HepG2 (cell line): ENCODE measurements around the gene APLP1. TPM values are rescaled to one million over a fixed set of nuclear protein-coding genes. Genes with fewer than 3 reads are reported as not detected.
A peak's percentile ranks its signal among the peaks of the same experiment; 100 is the strongest.

Experiments
- AKAP8 ChIP-seq: sonication (generic); formaldehyde crosslinking; IDR thresholded peaks from 2 replicates; pipeline ENCODE4 v1.5.1; 2020; ENCODE audit warnings: mild to moderate bottlenecking, missing genetic modification reagents
- CAMTA2 ChIP-seq: sonication (generic); formaldehyde crosslinking; IDR thresholded peaks from 2 replicates; pipeline ENCODE4 v1.4.0; 2020; ENCODE audit warnings: mild to moderate bottlenecking, missing genetic modification reagents, borderline replicate concordance
- CHD4 ChIP-seq: fragments of 200-600 bp; sonication (generic); IDR thresholded peaks from 2 replicates; pipeline ENCODE4 v1.7.0; 2017; ENCODE audit warnings: mild to moderate bottlenecking, low read length, borderline replicate concordance
- EEA1 ChIP-seq: sonication (generic); formaldehyde crosslinking; IDR thresholded peaks from 2 replicates; pipeline ENCODE4 v1.5.1; 2020; ENCODE audit warnings: mild to moderate bottlenecking, missing genetic modification reagents, borderline replicate concordance
- ELF3 ChIP-seq: IDR thresholded peaks from 2 replicates; pipeline ENCODE4 v1.6.1; 2016; ENCODE audit warnings: missing genetic modification reagents, missing compliant biosample characterization
- GPN1 ChIP-seq: sonication (generic); formaldehyde crosslinking; IDR thresholded peaks from 2 replicates; pipeline ENCODE4 v1.5.1; 2020; ENCODE audit warnings: missing genetic modification reagents, borderline replicate concordance
- JUNB ChIP-seq: sonication (generic); formaldehyde crosslinking; IDR thresholded peaks from 2 replicates; pipeline ENCODE4 v1.8.0; 2022; ENCODE audit warnings: missing genetic modification reagents, mild to moderate bottlenecking, borderline replicate concordance
- KDM6A ChIP-seq: IDR thresholded peaks from 2 replicates; pipeline ENCODE4 v1.6.1; 2016; ENCODE audit warnings: low read depth
- KLF15 ChIP-seq: sonication (generic); formaldehyde crosslinking; IDR thresholded peaks from 2 replicates; pipeline ENCODE4 v1.8.1; 2023; ENCODE audit warnings: borderline replicate concordance, mild to moderate bottlenecking, inconsistent platforms, missing genetic modification reagents, mixed read lengths
- LCORL ChIP-seq, 2 experiments: fragments of 450-650 bp in 1 of 2; sonication (generic) in 1 of 2; formaldehyde crosslinking in 1 of 2; IDR thresholded peaks; 2 replicates each; pipeline versions ENCODE4 v1.5.0 to v1.6.1; 2017 to 2020; ENCODE audit warnings: antibody characterized with exemption in 1 of 2, missing genetic modification reagents in 1 of 2
- MAZ ChIP-seq, 2 experiments: sonication (generic) in 1 of 2; formaldehyde crosslinking in 1 of 2; IDR thresholded peaks; 2 replicates each; pipeline versions ENCODE4 v1.5.0 to v1.6.1; 2012 to 2020; ENCODE audit warnings: low read depth in 2 of 2, mild to moderate bottlenecking in 2 of 2, borderline replicate concordance in 1 of 2, improper control_type of control experiment in 1 of 2, low read length in 1 of 2, missing genetic modification reagents in 1 of 2, moderate library complexity in 1 of 2
- MEIS1 ChIP-seq: sonication (generic); formaldehyde crosslinking; IDR thresholded peaks from 2 replicates; pipeline ENCODE4 v1.9.0; 2021; ENCODE audit warnings: mild to moderate bottlenecking, missing genetic modification reagents, moderate library complexity, borderline replicate concordance
- PHF21A ChIP-seq: sonication (generic); formaldehyde crosslinking; IDR thresholded peaks from 2 replicates; pipeline ENCODE4 v1.5.0; 2020; ENCODE audit warnings: mild to moderate bottlenecking, missing genetic modification reagents
- REPIN1 ChIP-seq: sonication (generic); formaldehyde crosslinking; IDR thresholded peaks from 2 replicates; pipeline ENCODE4 v1.8.0; 2022; ENCODE audit warnings: missing genetic modification reagents, low read depth, mild to moderate bottlenecking, borderline replicate concordance
- SAP130 ChIP-seq: IDR thresholded peaks from 2 replicates; pipeline ENCODE4 v1.6.1; 2016; ENCODE audit warnings: low read depth
- SKI ChIP-seq: fragments of 450-650 bp; IDR thresholded peaks from one replicate; pipeline ENCODE4 v1.6.1; 2018; ENCODE audit warnings: mild to moderate bottlenecking; ENCODE audit not compliant: partially characterized antibody
- SMAD1 ChIP-seq: sonication (generic); formaldehyde crosslinking; IDR thresholded peaks from 2 replicates; pipeline ENCODE4 v1.4.0; 2020; ENCODE audit warnings: missing genetic modification reagents, low read depth, mild to moderate bottlenecking, borderline replicate concordance
- SP4 ChIP-seq: sonication (generic); formaldehyde crosslinking; IDR thresholded peaks from 2 replicates; pipeline ENCODE4 v1.8.1; 2023; ENCODE audit warnings: mild to moderate bottlenecking, missing genetic modification reagents
- ZFY ChIP-seq: sonication (generic); formaldehyde crosslinking; IDR thresholded peaks from 2 replicates; pipeline ENCODE4 v1.4.0; 2020; ENCODE audit warnings: missing genetic modification reagents
- ZNF251 ChIP-seq: sonication (generic); formaldehyde crosslinking; IDR thresholded peaks from 2 replicates; pipeline ENCODE4 v1.9.0; 2021; ENCODE audit warnings: mild to moderate bottlenecking, missing genetic modification reagents
- ZNF292 ChIP-seq: sonication (generic); formaldehyde crosslinking; IDR thresholded peaks from 2 replicates; pipeline ENCODE4 v1.8.1; 2022; ENCODE audit warnings: mild to moderate bottlenecking, low read depth, missing genetic modification reagents, borderline replicate concordance
- ZNF333 ChIP-seq: sonication (generic); formaldehyde crosslinking; IDR thresholded peaks from 2 replicates; pipeline ENCODE4 v1.4.0; 2020; ENCODE audit warnings: mild to moderate bottlenecking, missing genetic modification reagents, borderline replicate concordance
- ZNF589 ChIP-seq: sonication (generic); formaldehyde crosslinking; conservative IDR thresholded peaks from 2 replicates; pipeline ENCODE4 v1.8.0; 2022; ENCODE audit warnings: mild to moderate bottlenecking, moderate library complexity, missing genetic modification reagents
- ZNF598 ChIP-seq: sonication (generic); formaldehyde crosslinking; IDR thresholded peaks from 2 replicates; pipeline ENCODE4 v1.5.1; 2020; ENCODE audit warnings: mild to moderate bottlenecking, missing genetic modification reagents, borderline replicate concordance
- ZNF713 ChIP-seq: sonication (generic); formaldehyde crosslinking; IDR thresholded peaks from 2 replicates; pipeline ENCODE4 v1.4.0; 2020; ENCODE audit warnings: mild to moderate bottlenecking, missing genetic modification reagents
- ZNF737 ChIP-seq: sonication (generic); formaldehyde crosslinking; IDR thresholded peaks from 2 replicates; pipeline ENCODE4 v1.5.0; 2020; ENCODE audit warnings: missing genetic modification reagents, mild to moderate bottlenecking, borderline replicate concordance
- polyA plus RNA-seq, 8 experiments: library from polyadenylated mRNA; depleted of rRNA in 3 of 8; stranded (reverse) in 7 of 8; unstranded in 1 of 8; fragments of >200 nt; fragmentation: Illumina TruSeq in 4 of 8; extraction: Trizol in 4 of 8; gene quantifications; 2 replicates each; pipeline versions ENCODE4 v1.2.1 to v1.2.3, GENCODE V29; 2011 to 2016; ENCODE audit warnings: low read depth in 4 of 8, missing spikeins in 1 of 8, mixed read lengths in 1 of 8; ENCODE audit not compliant: insufficient read depth in 1 of 8
- total RNA-seq, 5 experiments: library from RNA; depleted of rRNA; stranded (reverse); fragments of >200 nt; fragmentation: Illumina TruSeq; extraction: Trizol; gene quantifications; 2 replicates each; pipeline ENCODE4 v1.2.3, GENCODE V29; 2016; ENCODE audit warnings: low read depth in 1 of 5
- TF ChIP-seq, protein P1 (sequence below): sonication (generic); formaldehyde crosslinking; IDR thresholded peaks from 2 replicates; pipeline ENCODE4 v1.5.0; 2020; ENCODE audit warnings: mild to moderate bottlenecking, missing genetic modification reagents, borderline replicate concordance

Gene APLP1
- total and polyA plus RNA-seq, 2 of the 13 experiments (the other 11 are each of a cell fraction or from before 2014, with no cell fraction given) = 2.0 to 2.9 TPM

DNA sequence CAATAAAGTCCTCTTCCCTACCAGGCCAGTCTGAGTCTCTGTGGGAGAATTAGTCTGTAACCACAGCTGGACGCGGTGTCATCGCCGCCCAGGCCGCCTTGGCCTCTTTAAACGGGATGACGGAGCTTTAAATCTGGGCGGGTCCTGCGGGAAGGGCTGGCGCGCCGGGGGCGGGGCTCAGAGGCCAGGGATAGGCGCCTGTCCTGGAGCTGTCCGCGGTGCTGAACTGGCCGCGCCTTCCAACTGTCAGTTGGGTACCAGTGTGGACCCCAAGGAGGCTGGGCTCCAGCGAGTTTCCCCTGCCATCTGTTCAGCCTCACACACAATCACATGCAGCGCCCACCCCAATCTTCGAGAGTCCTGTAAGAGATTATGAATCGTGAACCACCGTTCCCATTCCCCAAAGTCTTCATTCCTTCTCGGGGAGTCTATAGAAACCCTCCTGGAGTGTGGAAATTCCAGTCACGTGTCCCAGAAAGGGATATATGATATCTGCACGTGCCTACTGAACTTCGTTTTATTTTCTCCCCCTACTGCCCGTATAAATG lies 11.5 kb downstream of the APLP1 start (continued):
- TF ChIP-seq SP4 (peak; percentile 89; the same call in 1 of the 2 replicates), MEIS1 (CRISPR knock-in tag) (no peak), SAP130 (CRISPR knock-in tag) (peak; percentile 96), ZNF737 (CRISPR knock-in tag) (no peak), EEA1 (CRISPR knock-in tag) (0 out of 2 replicates have a peak, but pooled peaks have one; percentile 57), JUNB (CRISPR knock-in tag) (no peak; the same call in 1 of the 2 replicates), ZNF589 (CRISPR knock-in tag) (peak; percentile 89), ZNF598 (CRISPR knock-in tag) (0 out of 2 replicates have a peak, but pooled peaks have one; percentile 54), MAZ (IDR thresholded peaks at IDR 0.05; ENCODE audit: borderline replicate concordance, low read depth, low read length) (peak; percentile 44; the same call in 1 of the 2 replicates), MAZ (CRISPR knock-in tag; IDR thresholded peaks at IDR 0.05; ENCODE audit: low read depth) (peak; percentile 74), ZNF292 (CRISPR knock-in tag) (no peak), LCORL (IDR thresholded peaks at IDR 0.05) (no peak), LCORL (CRISPR knock-in tag; IDR thresholded peaks at IDR 0.05) (no peak), ELF3 (CRISPR knock-in tag) (peak; percentile 82), AKAP8 (CRISPR knock-in tag) (no peak), ZNF251 (CRISPR knock-in tag) (0 out of 2 replicates have a peak, but pooled peaks have one; percentile 32), CHD4 (no peak), ZNF333 (peak; percentile 89; the same call in 1 of the 2 replicates), CAMTA2 (peak; percentile 56; the same call in 1 of the 2 replicates), SKI (no peak), ZNF713 (no peak), REPIN1 (peak; percentile 79; the same call in 1 of the 2 replicates), KLF15 (peak; percentile 94; the same call in 1 of the 2 replicates), SMAD1 (CRISPR knock-in tag) (no peak), PHF21A (peak; percentile 35; the same call in 1 of the 2 replicates), GPN1 (CRISPR knock-in tag) (peak; percentile 94; the same call in 1 of the 2 replicates), KDM6A (CRISPR knock-in tag) (no peak), ZFY (CRISPR knock-in tag) (peak; percentile 52)
- TF ChIP-seq, protein P1, sequence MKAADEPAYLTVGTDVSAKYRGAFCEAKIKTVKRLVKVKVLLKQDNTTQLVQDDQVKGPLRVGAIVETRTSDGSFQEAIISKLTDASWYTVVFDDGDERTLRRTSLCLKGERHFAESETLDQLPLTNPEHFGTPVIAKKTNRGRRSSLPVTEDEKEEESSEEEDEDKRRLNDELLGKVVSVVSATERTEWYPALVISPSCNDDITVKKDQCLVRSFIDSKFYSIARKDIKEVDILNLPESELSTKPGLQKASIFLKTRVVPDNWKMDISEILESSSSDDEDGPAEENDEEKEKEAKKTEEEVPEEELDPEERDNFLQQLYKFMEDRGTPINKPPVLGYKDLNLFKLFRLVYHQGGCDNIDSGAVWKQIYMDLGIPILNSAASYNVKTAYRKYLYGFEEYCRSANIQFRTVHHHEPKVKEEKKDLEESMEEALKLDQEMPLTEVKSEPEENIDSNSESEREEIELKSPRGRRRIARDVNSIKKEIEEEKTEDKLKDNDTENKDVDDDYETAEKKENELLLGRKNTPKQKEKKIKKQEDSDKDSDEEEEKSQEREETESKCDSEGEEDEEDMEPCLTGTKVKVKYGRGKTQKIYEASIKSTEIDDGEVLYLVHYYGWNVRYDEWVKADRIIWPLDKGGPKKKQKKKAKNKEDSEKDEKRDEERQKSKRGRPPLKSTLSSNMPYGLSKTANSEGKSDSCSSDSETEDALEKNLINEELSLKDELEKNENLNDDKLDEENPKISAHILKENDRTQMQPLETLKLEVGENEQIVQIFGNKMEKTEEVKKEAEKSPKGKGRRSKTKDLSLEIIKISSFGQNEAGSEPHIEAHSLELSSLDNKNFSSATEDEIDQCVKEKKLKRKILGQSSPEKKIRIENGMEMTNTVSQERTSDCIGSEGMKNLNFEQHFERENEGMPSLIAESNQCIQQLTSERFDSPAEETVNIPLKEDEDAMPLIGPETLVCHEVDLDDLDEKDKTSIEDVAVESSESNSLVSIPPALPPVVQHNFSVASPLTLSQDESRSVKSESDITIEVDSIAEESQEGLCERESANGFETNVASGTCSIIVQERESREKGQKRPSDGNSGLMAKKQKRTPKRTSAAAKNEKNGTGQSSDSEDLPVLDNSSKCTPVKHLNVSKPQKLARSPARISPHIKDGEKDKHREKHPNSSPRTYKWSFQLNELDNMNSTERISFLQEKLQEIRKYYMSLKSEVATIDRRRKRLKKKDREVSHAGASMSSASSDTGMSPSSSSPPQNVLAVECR = peak; percentile 87
